ENCODE measurements around the gene TEAD1.

Gene TEAD1

GRCh38 chr11:12856338-12856737 is 182.1 kb downstream of the TEAD1 start:
- Histone ChIP-seq H3K27ac (ENCODE audit: low read length) (no peak overlapping the region), H3K9me2 (replicated peaks; ENCODE audit: insufficient read depth, low read length) (no peaks in the 10 kb centered on the region), H2AFZ (ENCODE audit: low read length) (no peak overlapping the region), H3K27me3 (replicated peaks; ENCODE audit: insufficient read depth, low read length) (no peaks in the 10 kb centered on the region), H3K9me3 (replicated peaks; ENCODE audit: insufficient read depth, low read length) (no peaks in the 10 kb centered on the region), H4K20me1 (ENCODE audit: insufficient read depth, low read length) (no peaks in the 10 kb centered on the region), H3K9ac (ENCODE audit: low read length) (no peak overlapping the region), H3K4me2 (ENCODE audit: low read depth, low read length) (no peak overlapping the region), H3K36me3 (replicated peaks; ENCODE audit: insufficient read depth, low read length) (no peaks in the 10 kb centered on the region), H3F3A (ENCODE audit: insufficient read depth, low read length) (no peaks in the 10 kb centered on the region), H3K4me3 (ENCODE audit: low read length) (no peak overlapping the region), H3K4me1 (ENCODE audit: low read length) (no peaks in the 10 kb centered on the region), H3K79me2 (ENCODE audit: low read length) (peaks cover 58% of the 10 kb centered on the region)
- DNase-seq: no peak
- no peak for TF ChIP-seq EZH2 (optimal IDR thresholded peaks at IDR 0.05; ENCODE audit: low read depth, low read length)
- no peak for TF ChIP-seq EZH2phosphoT487 (IDR thresholded peaks at IDR 0.05; ENCODE audit: low read length)
- no peak for TF ChIP-seq CTCF (IDR thresholded peaks at IDR 0.05; ENCODE audit: low read length)

DNA sequence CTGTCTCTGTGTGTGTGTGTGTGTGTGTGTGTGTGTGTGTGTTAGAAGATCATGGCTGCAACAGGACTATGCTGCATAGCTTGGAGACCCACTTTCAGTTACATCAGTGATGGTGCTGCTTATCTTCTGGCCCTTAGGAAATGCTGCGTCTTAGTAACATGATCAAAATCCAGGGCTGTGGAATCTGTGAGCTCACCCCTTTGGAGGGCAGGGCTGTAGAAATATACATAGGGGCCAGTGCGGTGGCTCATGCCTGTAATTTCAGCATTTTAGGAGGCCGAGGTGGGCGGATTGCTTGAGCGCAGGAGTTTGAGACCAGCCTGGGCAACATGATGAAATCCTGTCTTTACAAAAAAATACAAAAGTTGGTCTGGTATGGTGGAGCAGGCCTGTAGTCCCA is 183.4 kb downstream of the TEAD1 start:
- no peak overlapping the region for H3K4me2 ChIP-seq (ENCODE audit: low read depth, low read length)
- no peaks in the 10 kb centered on the region for H3K9me2 ChIP-seq (replicated peaks; ENCODE audit: insufficient read depth, low read length)
- no peak overlapping the region for H3K4me3 ChIP-seq (ENCODE audit: low read length)
- no peaks in the 10 kb centered on the region for H3F3A ChIP-seq (ENCODE audit: insufficient read depth, low read length)
- no peak overlapping the region for H3K27ac ChIP-seq (ENCODE audit: low read length)
- H3K79me2 ChIP-seq (ENCODE audit: low read length): peaks cover 50% of the 10 kb centered on the region
- no peaks in the 10 kb centered on the region for H3K9me3 ChIP-seq (replicated peaks; ENCODE audit: insufficient read depth, low read length)
- H3K4me1 ChIP-seq (ENCODE audit: low read length): no peaks in the 10 kb centered on the region
- H2AFZ ChIP-seq (ENCODE audit: low read length): no peak overlapping the region
- no peaks in the 10 kb centered on the region for H3K36me3 ChIP-seq (replicated peaks; ENCODE audit: insufficient read depth, low read length)
- no peak overlapping the region for H3K9ac ChIP-seq (ENCODE audit: low read length)
- DNase-seq: no peak
- H4K20me1 ChIP-seq (ENCODE audit: insufficient read depth, low read length): no peaks in the 10 kb centered on the region
- H3K27me3 ChIP-seq (replicated peaks; ENCODE audit: insufficient read depth, low read length): no peaks in the 10 kb centered on the region
- TF ChIP-seq EZH2 (optimal IDR thresholded peaks at IDR 0.05; ENCODE audit: low read depth, low read length) (no peak), CTCF (IDR thresholded peaks at IDR 0.05; ENCODE audit: low read length) (no peak), EZH2phosphoT487 (IDR thresholded peaks at IDR 0.05; ENCODE audit: low read length) (no peak)

DNA sequence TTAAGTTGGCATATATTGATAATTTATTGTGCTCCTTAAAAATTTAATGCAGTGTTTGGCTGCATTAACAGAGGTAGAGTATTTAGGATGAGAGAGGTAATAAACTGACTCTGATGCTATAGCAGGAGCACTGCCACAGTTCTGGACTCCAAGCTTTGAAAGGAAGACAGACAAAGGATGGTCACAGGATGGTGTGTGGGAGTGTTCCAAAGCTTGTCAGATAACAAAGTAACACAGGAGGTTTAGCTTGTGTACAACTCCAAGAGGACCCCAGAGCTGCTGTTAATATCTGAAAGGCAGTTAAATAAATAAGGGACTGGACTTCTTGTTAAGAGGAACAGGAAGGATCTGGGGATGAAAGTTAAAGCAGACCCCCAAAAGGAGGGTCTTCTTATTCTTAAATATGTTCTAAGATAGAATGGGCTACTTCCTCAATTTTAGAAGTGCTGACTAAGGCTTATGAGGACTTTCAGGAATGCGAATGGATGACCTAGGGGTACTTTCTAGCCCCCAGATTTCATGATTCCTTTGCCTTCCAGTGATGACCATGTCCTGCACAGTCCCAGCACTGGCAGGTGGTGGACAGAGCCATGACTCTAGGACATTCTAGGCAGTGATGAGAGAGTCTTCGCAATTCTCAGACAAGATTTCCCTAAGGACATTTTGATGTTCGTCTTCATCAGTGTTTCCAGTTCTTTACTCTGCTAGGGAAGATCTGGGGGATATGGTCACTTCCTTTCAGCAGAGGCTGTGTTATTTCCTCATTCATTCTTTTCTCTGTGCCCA is 185.8 kb downstream of the TEAD1 start:
- H3K9ac ChIP-seq (ENCODE audit: low read length): no peak overlapping the region
- H3K4me3 ChIP-seq (ENCODE audit: low read length): no peak overlapping the region
- H3K36me3 ChIP-seq (replicated peaks; ENCODE audit: insufficient read depth, low read length): no peaks in the 10 kb centered on the region
- H3K9me2 ChIP-seq (replicated peaks; ENCODE audit: insufficient read depth, low read length): no peaks in the 10 kb centered on the region
- H2AFZ ChIP-seq (ENCODE audit: low read length): no peak overlapping the region
- peaks cover 36% of the 10 kb centered on the region for H3K79me2 ChIP-seq (ENCODE audit: low read length)
- no peak overlapping the region for H3K4me2 ChIP-seq (ENCODE audit: low read depth, low read length)
- H4K20me1 ChIP-seq (ENCODE audit: insufficient read depth, low read length): no peaks in the 10 kb centered on the region
- no peaks in the 10 kb centered on the region for H3F3A ChIP-seq (ENCODE audit: insufficient read depth, low read length)
- no peaks in the 10 kb centered on the region for H3K4me1 ChIP-seq (ENCODE audit: low read length)
- no peak for DNase-seq
- TF ChIP-seq CTCF (IDR thresholded peaks at IDR 0.05; ENCODE audit: low read length) (no peak), EZH2 (optimal IDR thresholded peaks at IDR 0.05; ENCODE audit: low read depth, low read length) (no peak), EZH2phosphoT487 (IDR thresholded peaks at IDR 0.05; ENCODE audit: low read length) (no peak)
- no peaks in the 10 kb centered on the region for H3K27me3 ChIP-seq (replicated peaks; ENCODE audit: insufficient read depth, low read length)
- H3K9me3 ChIP-seq (replicated peaks; ENCODE audit: insufficient read depth, low read length): no peaks in the 10 kb centered on the region
- no peak overlapping the region for H3K27ac ChIP-seq (ENCODE audit: low read length)
